ENCODE data around the gene PSMB8.
"Not testable (repeated sequence)": the region's sequence is repeated elsewhere in the genome, so short reads cannot be mapped to it uniquely, and the experiment has no call there.

PSMB8 gene

GRCh38 chr6:32843979-32844838 is at the start of gene PSMB8:
PSMB8 (minus strand) TSS chr6:32844047; CDS start chr6:32843996, 51 bp downstream.
- DNase-seq: peak; percentile 81 to 98 (median 96)

DNA sequence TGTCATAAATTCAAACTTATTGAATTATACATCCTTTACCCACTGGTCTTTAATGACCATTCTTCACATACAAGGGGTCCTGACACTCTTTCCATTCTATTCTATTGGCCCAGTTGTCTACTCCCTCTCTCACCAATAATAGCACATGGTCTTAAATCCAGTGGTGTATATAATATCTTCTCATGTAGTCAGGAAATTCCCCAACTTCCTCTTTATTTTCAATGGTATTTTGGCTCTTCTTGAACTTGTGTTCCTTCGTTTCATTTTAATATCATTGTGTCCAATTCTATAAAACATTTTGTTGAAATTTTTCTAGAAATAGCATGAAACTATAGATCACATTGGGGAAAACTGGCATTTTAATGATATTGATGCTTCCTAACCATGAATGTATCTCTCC is 47.0 kb upstream of the PSMB8 start:
- DNase-seq: no peak

DNA sequence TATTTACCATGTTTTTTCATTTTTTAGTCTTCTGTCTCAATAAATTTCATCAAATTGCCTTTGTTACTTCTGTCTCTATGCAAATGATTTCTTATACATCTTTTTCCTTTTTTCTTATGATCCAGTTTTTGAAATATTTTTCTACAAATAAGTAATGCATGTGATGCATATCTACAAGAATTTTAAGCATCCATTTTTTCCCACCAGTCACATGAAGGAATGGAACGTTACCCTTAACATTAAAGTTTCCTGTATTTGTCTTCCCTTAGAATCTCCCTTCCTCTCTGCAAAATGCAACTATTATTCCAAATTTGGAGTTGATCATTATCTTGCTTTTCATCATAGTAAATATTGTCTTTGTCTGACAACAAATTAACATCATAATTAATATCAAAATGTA is 45.7 kb upstream of the PSMB8 start:
- no peak for DNase-seq

GRCh38 chr6:32888576-32888975 is 44.7 kb upstream of the PSMB8 start:
- no peak for DNase-seq

GRCh38 chr6:32887616-32888015 is 43.8 kb upstream of the PSMB8 start:
- no peak for DNase-seq

GRCh38 chr6:32886681-32887383 is 43.0 kb upstream of the PSMB8 start:
- no peak for DNase-seq

GRCh38 chr6:32885698-32886286 is 41.9 kb upstream of the PSMB8 start:
- no peak for DNase-seq

DNA sequence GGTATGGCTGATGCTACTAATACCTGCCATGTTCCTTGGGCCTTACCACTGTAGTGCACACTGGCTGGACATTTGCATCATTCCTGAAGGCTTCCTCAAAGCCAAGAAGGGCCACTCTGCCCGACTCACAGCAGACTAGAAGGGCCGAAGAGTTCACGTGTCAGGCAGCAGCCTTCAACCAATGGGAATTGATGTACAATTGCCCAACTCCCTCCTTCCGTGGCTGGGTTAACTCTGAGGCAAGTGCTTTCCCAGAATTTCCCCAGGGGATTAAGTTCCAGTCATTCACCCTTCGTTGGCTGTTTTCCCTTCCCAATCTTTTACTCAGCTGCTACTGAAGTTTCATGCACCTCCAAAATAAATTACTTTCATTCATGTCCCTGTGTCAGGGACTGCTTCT is 39.9 kb upstream of the PSMB8 start:
- DNase-seq: no peak

DNA sequence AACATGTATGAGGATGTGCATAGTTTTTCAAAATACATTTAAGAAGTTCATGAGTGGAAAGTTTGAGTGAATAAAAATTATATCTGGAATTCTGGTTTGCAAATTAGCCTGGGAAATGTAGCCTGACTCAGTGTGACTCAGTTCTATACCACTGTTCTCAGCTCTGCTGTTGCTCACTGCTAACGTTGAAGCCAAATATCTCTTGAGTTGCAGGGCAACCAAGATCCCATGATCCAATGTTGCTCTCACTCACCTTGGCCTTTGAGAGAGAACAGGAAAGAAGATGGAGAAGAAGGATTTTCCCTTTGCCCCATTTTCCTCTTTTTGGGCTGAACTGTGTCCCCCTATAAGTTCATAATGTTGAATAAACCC is 39.0 kb upstream of the PSMB8 start:
- no peak for DNase-seq

DNA sequence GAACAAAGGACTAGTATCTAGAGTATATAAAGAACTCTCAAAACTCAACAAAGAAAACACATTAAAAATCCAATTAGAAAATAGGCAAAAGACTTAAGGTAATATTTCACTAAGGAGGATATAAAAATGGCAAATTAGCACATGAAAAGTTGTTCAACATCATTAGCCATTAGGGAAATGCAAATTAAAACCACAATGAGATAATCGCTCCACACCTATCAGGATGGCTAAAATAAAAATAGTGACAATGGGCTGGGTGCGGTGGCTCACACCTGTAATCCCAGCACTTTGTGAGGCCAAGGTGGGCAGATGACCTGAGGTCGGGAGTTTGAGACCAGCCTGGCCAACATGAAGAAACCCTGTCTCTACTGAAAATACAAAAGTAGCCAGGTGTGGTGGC is 37.1 kb upstream of the PSMB8 start:
- DNase-seq: not testable (repeated sequence)

- DNase-seq: no peak
Observed at GRCh38 chr6:32879691-32880090, 35.8 kb upstream of the PSMB8 start.

GRCh38 chr6:32876603-32877002 is 32.8 kb upstream of the PSMB8 start:
- no peak for DNase-seq

DNA sequence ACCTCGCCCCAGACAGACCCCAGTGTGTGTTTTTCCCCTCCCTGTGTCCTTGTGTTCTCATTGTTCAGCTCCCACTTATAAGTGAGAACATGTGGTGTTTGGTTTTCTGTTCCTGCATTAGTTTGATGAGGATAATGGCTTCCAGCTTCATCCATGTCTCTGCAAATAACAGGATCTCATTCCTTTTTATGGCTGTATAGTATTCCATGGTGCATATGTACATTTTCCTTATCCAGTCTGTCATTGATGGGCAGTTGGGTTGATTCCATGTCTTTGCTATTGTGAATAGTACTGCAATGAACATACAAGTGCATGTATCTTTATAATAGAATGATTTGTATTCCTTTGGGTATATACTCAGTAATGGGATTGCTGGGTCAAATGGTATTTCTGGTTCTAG is 30.1 kb upstream of the PSMB8 start:
- DNase-seq: not testable (repeated sequence)

- peak; percentile 58 to 82 (median 76) for DNase-seq
Observed at GRCh38 chr6:32868257-32868788, 24.5 kb upstream of the PSMB8 start.

DNA sequence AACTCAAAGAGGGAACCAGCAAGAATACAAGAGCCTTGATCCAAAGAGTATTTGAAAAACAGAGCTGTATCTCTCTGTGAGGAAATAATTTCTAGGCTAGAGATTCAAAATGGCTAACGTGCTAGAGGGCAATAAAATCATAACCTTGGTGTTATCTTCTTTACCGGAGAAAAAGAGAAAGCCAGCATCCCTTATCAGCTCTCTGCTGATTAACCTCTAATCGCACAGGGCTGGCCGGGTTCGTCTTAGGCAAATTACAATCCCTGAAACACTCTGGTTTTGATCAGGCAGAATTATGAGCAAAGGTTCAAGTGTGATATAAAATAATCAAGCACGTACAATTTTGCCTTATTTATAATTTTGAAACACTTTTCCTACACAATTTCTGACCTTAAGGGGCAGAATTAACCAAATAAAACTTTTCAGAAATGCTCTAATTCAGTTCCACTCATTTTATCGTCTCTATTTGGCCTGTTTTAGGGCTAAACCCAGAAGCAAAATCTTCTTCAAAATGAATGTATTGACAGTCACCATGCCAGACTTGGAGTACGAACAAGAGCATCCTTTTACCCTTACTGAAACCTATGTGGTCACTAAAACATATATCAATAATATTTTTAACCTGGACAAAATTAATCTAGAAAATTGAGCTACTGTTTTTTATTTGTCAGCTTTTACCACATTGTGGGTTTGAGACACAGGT is 23.9 kb upstream of the PSMB8 start:
- no peak for DNase-seq

DNA sequence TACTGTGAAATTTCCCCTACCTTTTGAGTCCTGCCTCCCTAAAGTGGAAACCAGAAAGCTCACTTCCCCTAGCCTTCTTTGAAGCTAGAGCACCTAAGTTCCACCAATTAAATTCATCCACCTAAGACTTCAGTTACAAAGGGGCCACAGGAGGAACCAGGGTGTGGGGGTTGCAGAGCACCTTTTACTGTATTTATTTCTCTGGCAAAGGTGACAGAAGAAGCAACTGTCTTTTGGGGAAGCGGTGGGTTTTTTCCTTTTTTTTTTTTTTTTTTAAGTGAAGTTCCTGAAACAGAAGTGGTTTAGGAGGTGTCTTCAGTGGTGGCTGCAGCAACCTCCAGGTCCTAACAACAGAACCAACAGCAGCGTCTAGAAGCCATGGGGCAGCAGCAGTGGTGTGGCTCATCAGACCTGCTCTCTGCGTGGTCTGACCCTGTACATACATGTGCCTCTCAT is 23.2 kb upstream of the PSMB8 start:
- no peak for DNase-seq

GRCh38 chr6:32865724-32866443 is 22.0 kb upstream of the PSMB8 start:
- no peak for DNase-seq

- DNase-seq: no peak
Observed at GRCh38 chr6:32862725-32863124, 18.9 kb upstream of the PSMB8 start.

DNA sequence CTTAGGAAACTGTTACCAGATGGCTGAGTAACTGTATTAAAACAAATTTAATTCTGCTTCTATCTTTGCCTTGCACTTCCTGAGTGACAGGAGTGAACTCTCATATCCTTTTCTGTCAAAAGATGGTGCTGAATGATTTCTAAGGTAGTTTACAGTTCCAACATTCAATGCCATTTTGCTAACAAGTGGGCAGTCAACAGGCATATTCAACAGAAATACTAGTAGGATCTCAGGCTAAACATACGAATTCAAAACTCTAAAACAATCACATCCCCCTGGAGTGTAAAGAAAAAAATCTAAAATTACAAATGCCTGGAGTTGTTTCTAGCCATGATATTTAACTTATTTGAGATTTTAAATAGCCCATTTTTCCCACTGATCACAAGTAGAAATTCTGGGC is 16.8 kb upstream of the PSMB8 start:
- no peak for DNase-seq

GRCh38 chr6:32858194-32858593 is 14.3 kb upstream of the PSMB8 start:
- DNase-seq: no peak

DNA sequence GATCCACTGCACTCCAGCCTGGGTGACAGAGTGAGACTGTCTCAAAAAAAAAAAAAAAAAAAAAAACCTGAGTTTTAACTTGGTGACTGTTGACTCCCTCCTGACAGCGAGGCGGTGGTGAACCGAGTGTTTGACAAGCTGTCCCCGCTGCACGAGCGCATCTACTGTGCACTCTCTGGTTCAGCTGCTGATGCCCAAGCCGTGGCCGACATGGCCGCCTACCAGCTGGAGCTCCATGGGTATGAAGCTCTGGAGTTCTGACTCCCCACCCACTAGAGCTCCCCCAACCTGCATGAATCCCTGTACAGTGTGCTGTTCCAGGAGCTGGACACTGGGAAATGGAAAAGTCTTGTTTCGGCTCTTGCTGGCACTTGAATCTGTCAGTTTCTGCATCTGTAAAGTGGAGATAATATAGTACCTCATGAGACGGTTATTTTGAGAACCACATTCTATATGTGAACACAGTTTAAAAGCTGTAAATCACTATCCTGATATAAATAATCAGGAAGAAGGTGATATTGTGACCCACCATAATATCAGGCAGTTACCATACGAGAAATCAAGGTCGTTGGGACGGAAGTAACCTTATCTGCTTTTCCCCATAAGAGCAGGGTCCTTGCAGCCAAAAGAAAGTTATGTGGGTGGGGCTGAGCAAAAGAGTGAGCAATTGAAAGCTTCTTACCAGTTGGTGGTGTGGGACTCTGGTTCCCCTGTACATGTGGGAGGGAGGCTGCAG is 13.5 kb upstream of the PSMB8 start:
- DNase-seq: no peak

All from activated naive CD4-positive, alpha-beta T cell (primary cell).